ENCODE results near the gene PTGS1.
A peak's percentile ranks its signal among the peaks of the same experiment; 100 is the strongest.
"Not testable (repeated sequence)": the region's sequence is repeated elsewhere in the genome, so short reads cannot be mapped to it uniquely, and the experiment has no call there.

Gene PTGS1

DNA sequence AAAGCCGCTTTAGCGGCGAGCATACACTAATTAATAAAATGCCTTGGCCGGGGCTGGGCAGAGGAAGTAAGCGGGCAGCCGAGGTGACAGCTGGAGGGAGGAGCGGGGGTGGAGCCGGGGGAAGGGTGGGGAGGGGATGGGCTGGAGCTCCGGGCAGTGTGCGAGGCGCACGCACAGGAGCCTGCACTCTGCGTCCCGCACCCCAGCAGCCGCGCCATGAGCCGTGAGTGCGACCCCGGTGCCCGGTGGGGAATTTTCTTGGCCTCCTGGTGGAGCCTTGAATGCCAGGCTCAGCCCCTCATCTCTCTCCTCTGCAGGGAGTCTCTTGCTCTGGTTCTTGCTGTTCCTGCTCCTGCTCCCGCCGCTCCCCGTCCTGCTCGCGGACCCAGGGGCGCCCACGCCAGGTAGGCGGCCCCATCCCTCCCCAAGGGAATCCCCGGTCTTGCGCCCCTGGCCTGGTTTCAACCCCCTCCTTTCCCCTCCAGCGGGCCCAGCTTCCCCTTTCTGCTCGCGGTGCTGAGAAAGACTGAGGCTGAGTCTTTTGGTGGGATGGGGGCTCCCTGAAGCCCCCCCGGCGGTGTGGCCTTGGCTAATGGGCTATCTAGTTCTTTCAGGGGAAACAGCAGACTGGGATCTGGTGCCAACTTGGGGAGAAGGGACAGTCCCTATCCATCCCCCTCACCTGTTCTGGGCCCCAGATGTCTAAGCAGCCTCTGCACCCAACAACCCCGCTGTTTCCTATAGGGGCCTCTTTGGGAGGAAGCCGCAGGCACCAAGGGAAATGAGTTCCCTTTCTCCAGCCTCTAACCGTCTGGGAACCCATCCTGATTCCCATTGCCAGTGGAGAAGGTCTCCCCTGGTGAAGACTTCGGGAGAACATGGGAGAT is at the start of gene PTGS1:
Gene PTGS1 (plus strand): TSS at position 156 of the 887 bp plus-strand sequence. CDS start 61 bp downstream, at position 217.
- peak; percentile 38 for DNase-seq

DNA sequence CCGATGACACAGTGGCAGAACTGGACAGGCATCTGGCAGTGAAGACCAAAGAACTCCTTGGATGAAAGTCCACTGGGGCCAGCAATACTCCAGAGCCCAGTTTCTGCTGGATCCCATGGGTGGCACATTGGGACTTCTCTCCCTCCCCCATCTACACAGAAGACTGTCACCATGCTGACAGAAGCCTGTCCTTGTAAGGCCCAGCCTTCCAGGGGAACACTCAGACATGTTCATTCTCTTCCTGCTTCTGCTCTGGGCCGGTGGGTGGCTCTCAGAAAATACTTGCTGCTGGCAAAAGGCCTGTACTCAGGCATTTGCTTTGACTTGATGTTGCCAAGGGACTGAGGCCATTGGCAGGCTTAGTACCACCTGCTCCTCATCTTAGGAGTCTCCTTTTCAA is 48.3 kb upstream of the PTGS1 start:
- no peak for DNase-seq

DNA sequence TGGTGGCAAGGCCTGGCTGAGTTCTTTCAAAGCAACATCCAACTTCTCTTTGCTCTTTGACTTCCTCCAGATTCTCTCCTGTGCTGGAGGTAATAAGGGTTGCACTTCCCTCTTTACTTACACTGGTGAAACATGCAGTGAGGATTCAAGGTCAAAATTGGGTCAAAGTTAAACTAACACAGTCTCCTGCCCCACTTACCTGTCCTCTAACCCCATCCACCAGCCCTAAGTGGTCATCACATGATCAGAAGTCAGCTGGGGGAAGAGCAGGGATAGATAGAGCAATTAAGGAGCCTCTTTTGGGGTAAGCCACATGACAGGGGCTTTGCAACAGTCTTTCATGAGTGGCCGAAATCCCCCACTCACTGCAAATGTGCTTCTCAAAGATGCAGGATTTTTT is 46.2 kb upstream of the PTGS1 start:
- not testable (repeated sequence) for DNase-seq

GRCh38 chr9:122325124-122325523 is 45.7 kb upstream of the PTGS1 start:
- DNase-seq: no peak

- no peak for DNase-seq
Measured at GRCh38 chr9:122327175-122327574, 43.6 kb upstream of the PTGS1 start.

GRCh38 chr9:122329597-122329996 is 41.2 kb upstream of the PTGS1 start:
- no peak for DNase-seq

DNA sequence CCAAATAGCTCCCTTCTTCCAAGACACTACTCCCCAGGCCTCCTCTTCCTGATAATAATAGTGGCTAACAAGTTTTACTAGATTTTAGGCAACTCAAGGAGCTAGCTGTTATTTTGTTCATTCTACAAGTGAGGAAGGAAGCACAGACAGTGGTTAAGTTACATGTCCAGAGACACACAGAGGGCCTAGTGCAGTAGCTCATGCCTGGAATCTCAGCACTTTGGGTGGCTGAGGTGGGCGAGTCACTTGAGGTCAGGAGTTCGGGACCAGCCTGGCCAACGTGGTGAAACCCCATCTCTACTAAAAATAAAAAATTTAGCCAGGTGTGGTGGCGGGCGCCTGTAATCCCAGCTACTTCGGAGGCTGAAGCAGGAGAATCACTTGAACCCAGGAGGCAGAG is 40.4 kb upstream of the PTGS1 start:
- DNase-seq: not testable (repeated sequence)

DNA sequence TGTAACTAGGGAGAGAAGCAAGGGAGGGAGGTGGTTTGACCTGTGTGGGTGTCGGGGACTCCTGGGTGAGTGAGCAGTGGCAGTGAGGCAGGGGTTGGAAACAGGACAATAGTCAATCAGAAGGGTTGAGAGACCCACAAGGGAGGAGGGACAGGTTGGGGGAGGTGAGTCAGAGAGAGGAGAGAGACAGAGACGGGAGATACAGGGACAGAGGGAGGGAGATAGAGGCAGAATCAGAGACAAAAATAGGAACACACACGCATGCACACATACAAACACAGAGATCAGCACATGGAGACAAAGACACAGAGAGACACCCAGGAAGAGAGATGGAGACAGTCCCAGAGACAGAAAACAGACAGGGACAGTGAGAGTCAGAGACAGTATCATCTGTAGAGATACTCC is 39.3 kb upstream of the PTGS1 start:
- no peak for DNase-seq

DNA sequence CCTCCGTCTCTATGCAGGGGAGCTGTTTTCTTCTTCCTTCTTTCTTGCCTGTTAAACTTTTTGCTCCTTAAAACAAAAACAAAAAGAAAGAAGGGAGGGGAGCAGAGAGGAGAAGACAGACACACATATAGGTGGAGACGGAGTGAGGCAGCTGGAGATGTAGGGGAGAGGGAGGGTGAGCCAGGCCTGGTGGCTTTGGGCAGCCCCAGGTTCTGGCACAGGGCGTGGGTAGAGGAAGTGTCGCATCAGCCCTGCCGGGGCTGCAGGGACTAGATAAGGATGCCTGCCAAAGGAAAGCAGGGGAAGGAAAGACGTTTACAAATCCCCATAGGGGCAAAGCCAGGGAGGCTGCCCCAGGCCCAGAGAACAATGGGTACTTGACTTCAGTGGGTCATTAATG is 38.7 kb upstream of the PTGS1 start:
- no peak for DNase-seq

DNA sequence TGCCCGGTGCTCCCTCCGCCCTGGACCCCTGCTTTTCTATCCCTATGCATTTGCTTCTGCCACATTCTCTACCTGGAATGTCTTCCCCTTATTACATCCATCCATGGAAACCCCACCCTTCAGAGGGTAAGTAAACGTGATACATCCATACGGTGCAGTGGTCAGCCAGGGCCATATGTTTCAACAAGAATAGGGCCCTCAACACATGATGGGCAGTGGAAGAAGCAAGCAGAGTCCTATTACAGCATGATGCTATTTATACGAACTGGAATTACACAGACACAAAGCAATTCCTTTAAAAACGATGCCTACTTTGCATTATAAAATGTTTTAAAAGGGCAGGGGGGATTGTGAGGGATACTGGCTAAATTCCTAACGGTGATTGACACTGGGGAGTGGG is 38.2 kb upstream of the PTGS1 start:
- no peak for DNase-seq

DNA sequence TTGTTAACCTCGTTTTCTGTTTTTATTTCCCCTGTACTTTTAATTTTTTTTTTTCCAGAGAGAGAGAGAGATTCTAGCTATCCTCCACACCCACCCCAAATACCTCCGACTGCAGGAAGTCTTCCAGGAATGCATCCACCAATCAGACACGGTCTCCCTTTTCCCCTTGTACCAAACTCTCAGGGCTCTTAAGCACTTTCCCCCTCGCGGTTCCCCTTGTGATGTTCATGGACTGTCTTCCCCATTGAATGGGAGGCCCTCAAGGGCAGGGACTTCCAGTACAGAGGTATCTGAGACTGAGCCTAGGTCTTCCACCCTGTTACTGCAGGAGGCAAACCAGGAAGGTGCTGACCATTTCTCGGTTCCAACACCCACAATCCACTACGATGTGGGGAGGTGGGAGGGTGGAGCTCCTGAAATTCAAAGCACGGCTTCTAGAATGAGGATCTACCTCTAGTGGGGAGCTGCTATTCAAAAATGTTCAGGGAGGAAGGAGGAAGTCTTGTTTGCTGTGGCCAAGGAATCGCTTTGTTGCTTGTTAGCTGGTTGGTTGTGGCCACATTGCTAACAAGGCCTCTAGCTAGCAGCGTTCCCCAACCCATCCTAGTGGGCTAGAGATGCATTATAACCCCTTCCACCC is 37.5 kb upstream of the PTGS1 start:
- DNase-seq: no peak

DNA sequence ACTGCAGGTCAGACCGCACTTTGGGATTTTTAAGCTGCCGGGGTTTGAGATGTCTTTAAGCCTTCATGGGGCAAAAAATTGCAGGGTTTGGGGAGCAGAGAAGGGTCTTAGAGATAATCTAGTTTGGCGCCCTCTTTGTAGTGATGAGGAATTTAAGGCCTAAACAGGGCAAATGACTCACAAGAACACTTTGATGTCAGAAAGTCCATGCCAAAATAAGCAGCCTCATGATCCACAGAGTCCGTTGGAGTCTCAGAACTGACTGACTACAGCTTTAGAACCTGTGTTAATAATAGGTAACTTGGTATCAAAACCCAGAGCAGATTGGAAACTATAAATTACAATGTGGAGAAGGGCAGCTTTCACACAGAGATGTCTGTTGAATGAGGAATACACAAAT is 35.9 kb upstream of the PTGS1 start:
- DNase-seq: no peak

- no peak for DNase-seq
Measured at GRCh38 chr9:122336189-122336588, 34.6 kb upstream of the PTGS1 start.

- DNase-seq: peak; percentile 46
Measured at GRCh38 chr9:122336866-122337555, 33.8 kb upstream of the PTGS1 start.

- peak; percentile 36 for DNase-seq
Measured at GRCh38 chr9:122337556-122337929, 33.3 kb upstream of the PTGS1 start.

DNA sequence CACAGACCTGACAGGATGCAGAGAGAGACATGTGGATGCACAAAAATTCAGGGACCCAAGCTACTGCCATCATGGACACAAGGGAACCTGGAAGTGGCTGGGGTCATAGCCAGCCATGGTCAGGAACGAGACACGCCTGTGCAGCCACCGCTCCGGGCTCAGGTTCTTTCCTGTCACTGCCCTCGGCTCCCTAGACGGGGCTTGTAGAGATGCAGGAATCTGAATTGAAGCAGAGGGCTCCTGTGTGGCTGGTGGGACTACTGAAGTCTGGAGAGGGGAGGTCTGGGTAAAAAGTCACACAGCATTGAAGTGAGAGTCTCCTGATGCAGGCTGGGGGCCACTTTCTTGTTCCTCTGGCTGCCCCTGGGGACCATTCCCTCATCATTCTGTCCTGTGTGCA is 32.3 kb upstream of the PTGS1 start:
- DNase-seq: no peak

DNA sequence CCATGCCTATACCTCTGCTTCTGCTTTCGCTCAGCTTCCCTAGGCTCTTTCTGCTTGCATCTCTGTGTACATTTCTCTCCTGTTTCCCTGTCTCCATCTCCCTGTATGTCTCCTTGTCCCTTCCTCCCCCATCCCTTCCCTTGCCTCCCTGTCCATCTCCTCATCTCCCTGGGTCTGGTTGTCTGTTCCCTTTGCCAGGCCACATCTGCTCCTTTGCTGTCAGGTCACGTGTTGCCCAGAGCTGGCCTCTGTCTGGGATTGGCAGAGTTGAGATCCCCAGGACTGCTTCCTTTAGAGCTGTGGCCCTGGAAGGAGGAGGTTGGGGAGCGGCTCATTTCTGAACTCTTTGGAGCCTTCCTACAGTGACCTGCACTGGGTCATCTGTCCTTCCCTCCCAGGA is 31.8 kb upstream of the PTGS1 start:
- no peak for DNase-seq

DNA sequence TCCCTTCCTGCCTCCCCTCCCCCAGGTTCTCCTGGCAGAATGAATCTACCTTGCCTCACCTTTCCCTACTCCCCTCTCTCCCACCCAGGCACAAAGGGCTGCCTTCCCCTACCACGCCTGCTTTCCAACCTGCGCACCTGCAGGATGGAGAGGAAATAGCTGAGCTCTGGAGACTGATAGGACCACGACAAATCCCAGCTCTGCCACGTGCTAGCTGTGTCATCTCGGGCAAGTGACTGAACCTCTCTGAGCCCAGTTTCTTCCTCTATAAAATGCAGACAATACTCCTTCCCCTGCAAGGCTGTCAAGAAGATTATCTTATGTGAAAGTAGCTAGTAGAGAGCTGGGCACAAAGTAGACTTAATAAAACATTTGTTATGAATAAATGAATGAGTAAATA is 31.2 kb upstream of the PTGS1 start:
- DNase-seq: no peak

DNA sequence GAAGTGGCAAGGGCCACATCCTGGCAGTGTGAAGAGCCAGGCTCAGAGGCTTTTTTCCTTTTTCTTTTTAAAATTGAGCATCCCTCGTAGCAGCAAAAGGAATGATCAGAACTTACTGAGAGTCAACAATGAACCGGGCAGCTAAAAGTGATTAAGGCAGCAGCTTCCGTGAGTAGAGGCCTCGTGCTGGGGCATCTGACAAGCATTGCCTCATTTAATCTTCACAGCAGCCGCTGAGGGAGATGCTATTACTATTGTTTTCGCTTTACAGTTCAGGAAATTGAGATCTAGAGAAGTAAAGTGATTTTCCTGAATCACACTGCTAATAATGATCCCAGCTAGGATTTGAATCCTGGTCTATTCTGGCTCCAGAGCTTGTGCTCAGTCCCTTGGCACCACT is 30.7 kb upstream of the PTGS1 start:
- DNase-seq: no peak

GRCh38 chr9:122342323-122343050 is 28.3 kb upstream of the PTGS1 start:
- no peak for DNase-seq

- DNase-seq: peak; percentile 76
Measured at GRCh38 chr9:122346478-122347347, 24.1 kb upstream of the PTGS1 start.

Measured in retina (tissue), 1 donor.